ENCODE results near the gene YBX2.

Gene YBX2

DNA sequence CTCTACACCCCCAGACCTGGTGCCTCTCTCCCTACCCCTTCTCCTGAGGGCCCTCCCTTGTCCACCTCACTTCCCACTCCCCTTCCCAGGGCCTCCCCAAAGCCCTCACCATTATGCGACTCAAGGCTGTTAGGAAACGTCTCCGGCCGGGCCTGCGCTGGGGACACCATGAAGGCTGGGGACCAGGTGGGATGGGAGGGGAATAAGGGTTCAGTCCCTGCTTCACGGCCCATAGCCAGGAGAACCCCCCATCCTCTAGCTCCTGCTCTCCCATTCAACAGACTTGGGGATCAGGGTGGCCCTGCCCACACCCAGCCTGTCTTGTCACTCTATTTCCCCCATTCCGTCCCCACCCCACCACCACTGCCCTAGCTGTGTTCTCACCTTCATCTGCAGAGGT, 32.6 kb upstream of the YBX2 start:
- TF ChIP-seq, protein P1, sequence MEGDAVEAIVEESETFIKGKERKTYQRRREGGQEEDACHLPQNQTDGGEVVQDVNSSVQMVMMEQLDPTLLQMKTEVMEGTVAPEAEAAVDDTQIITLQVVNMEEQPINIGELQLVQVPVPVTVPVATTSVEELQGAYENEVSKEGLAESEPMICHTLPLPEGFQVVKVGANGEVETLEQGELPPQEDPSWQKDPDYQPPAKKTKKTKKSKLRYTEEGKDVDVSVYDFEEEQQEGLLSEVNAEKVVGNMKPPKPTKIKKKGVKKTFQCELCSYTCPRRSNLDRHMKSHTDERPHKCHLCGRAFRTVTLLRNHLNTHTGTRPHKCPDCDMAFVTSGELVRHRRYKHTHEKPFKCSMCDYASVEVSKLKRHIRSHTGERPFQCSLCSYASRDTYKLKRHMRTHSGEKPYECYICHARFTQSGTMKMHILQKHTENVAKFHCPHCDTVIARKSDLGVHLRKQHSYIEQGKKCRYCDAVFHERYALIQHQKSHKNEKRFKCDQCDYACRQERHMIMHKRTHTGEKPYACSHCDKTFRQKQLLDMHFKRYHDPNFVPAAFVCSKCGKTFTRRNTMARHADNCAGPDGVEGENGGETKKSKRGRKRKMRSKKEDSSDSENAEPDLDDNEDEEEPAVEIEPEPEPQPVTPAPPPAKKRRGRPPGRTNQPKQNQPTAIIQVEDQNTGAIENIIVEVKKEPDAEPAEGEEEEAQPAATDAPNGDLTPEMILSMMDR (conservative IDR thresholded peaks at IDR 0.05) = no peak
- no peak overlapping the region for H3K27ac ChIP-seq

DNA sequence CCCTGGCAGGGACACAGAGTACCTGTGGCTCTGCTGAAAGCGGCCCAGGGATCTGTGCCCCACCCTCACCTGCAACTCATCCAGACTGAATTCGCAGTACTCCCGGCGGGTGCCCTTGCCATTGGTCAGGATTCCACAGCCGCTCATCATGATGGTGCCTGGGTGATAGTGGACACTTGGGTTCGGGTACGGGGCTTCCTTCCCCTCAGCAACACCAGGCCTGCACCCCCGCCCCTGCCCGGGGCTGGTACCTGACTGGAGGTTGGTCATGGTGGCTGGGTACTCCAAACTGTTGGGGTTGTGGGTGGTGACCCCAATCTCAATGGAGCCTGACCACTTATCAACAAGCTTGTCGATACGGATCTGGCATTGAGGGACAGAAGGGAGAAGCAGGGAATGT, 31.7 kb upstream of the YBX2 start:
- TF ChIP-seq, protein P1 (conservative IDR thresholded peaks at IDR 0.05) = no peak
- no peak overlapping the region for H3K27ac ChIP-seq

DNA sequence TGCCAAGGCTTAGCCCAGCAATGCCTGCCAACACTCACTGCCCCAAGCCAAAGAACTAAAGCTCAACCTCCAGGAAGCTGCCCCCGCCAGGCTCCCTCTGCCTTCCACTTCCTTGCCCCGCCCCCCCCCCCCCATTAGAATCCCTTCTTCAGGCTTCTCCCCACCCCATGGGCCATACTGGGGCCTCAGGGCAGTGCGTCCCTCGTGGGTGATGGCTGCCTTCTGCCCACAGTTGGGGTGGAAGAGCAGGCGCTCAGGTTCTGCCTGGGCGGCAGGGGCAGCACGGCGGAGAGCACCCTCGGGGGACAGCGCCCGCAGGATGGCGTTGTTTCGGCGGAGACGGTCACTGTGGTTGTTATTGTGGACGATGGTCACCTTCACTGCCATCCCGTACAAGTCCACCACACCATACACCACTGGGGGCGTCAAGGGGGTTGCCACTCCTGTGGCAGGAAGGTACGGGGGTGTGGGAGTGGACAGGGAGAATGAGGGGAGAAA, 30.6 kb upstream of the YBX2 start:
- no peak overlapping the region for H3K27ac ChIP-seq
- TF ChIP-seq, protein P1 (conservative IDR thresholded peaks at IDR 0.05) = no peak

DNA sequence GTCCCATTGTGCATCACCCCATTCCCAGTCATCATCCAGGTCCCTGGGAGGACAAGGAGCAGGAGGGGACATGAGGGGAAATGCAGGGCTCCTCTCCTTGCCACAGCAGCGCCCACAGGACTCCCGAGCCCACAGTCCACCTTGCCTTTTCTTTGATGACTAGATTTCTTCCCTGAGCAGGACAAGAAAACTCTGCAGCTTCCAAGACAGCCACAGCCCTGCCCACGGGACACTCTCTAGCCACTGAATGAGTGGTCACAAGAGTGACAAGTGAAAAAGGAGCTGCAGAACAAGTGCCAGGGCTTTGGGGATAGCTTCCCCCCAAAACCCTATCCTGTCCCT, 30.0 kb upstream of the YBX2 start:
- no peak overlapping the region for H3K27ac ChIP-seq
- TF ChIP-seq, protein P1 (conservative IDR thresholded peaks at IDR 0.05) = peak; percentile 12; the same call in 1 of the 2 replicates

DNA sequence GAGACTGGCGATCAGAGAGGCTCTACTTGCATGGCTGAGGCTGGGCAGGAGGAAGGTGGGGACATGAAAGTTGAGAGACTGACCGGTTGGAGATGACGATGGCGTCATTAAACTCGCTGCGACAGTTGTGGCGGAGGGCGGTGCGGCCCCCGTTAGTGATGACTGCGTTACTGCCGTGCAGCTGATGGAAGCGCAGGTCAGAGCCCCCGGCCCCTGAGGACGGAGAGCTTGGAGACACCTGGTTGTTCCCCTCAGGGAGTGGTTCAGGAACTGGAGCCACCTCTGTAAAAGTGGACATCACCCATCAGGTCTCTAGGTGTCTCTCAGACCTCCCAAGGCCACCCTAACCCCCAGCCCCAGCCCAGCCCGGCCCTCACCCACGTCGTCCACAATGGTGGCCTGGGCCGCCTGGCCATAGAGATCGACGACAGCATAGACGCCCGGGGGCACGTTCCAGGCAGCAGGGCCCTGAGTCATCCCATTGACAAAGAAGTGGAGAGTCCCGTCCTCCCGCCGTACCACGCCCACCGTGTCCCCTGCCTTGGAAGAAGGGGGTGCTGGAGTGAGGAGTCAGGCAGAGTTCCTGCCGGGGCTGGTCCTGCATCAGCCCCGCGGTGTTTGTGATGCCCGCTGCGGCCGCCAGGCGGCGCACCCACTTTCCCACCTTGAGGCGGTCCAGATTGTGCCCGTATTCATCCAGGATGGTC, 29.4 kb upstream of the YBX2 start:
- no peak overlapping the region for H3K27ac ChIP-seq
- TF ChIP-seq, protein P1 (conservative IDR thresholded peaks at IDR 0.05) = peak; percentile 62

DNA sequence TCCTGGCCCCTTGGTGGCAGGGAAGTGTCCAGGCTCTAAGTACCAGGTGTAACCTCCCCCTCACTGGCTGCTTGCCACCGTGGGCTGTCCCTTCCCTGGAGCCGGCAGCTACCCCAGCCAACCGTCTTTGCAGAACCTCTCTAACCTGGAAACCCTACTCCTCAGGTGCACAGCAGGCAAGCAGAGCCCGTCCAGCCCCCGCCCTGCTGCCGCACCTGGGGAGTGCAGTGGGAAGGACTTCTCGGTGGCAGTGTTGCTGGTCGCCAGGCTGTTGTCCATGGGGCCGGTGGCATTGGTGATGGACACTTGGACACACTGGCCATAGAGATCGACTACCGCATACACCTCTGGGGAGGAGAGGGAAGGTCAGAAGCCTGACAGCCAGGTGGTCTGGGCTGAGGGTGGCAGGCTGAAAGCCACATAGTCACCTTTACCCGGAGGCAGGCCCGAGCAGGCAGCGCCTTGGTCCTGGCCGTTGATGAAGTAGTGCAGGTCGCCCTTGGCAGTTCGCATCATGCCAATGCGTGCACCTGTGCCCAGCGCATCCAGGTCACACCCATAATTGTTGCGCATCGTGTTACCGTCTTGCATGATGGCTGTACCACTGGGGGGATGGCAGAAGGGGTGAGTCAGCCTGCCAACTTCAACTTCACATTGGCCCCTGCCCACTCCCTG, 28.2 kb upstream of the YBX2 start:
- TF ChIP-seq, protein P1 (conservative IDR thresholded peaks at IDR 0.05) = no peak
- no peak overlapping the region for H3K27ac ChIP-seq

DNA sequence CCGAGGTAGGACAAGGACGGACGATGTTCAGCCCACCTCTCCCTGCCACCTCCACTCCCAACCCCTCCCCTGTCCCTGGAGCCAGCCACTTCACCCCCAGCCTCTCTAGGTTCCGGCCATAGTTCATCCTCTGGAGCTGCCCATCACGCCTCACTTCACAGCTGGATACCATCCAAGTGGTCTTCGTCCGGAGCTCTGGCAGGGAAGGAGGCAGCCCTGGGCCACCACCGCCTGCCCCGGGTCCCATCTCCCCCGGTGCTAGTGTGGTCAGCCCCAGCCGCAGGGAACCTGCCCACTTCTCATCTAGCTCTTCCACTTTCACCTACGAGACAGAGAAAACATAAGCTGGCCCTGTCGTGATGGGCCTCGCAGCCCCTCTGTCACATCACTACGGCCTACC, 27.0 kb upstream of the YBX2 start:
- no peak overlapping the region for H3K27ac ChIP-seq
- TF ChIP-seq, protein P1 (conservative IDR thresholded peaks at IDR 0.05) = no peak

Measured in VCaP (cell line).